ENCODE results near the gene LLGL2. TPM values are rescaled to one million over a fixed set of nuclear protein-coding genes. Genes with fewer than 3 reads are reported as not detected.
A peak's percentile ranks its signal among the peaks of the same experiment; 100 is the strongest.

LLGL2 gene
- total RNA-seq, 2 donors from 2014 or later = 401 to 497 TPM

GRCh38 chr17:75552425-75553294 is 27.2 kb downstream of the LLGL2 start:
- H3K36me3 ChIP-seq = no peaks in the 10 kb centered on the region
- peaks cover 16% of the 10 kb centered on the region for H3K4me1 ChIP-seq
- no peak overlapping the region for H3K4me3 ChIP-seq
- no peak for DNase-seq
- H3K9ac ChIP-seq (ENCODE audit: low read depth in 2 of 2, low read length in 2 of 2) = peak overlapping the region in 1 of 2 donors; percentile 21
- no peaks in the 10 kb centered on the region for H3K9me3 ChIP-seq
- peak overlapping the region; percentile 33 for H3K27ac ChIP-seq
- no peak for TF ChIP-seq CTCF (IDR thresholded peaks at IDR 0.05)
- H3K27me3 ChIP-seq = no peaks in the 10 kb centered on the region
- intact Hi-C loops (cut with DNase I) = no loop called here

GRCh38 chr17:75553295-75554110 is 28.0 kb downstream of the LLGL2 start:
- Histone ChIP-seq H3K4me1 (peaks cover 16% of the 10 kb centered on the region), H3K4me3 (no peak overlapping the region), H3K9ac (ENCODE audit: low read depth in 2 of 2, low read length in 2 of 2) (peak overlapping the region in 1 of 2 donors; percentile 21), H3K36me3 (no peaks in the 10 kb centered on the region), H3K27ac (no peak overlapping the region), H3K9me3 (no peaks in the 10 kb centered on the region), H3K27me3 (no peaks in the 10 kb centered on the region)
- no peak for TF ChIP-seq CTCF (IDR thresholded peaks at IDR 0.05)
- intact Hi-C loops (cut with DNase I) = no loop called here
- no peak for DNase-seq

- TF ChIP-seq CTCF (IDR thresholded peaks at IDR 0.05) = no peak
- Histone ChIP-seq H3K4me3 (no peak overlapping the region), H3K27me3 (no peaks in the 10 kb centered on the region), H3K9ac (ENCODE audit: low read depth in 2 of 2, low read length in 2 of 2) (peak overlapping the region; percentile 8 to 70), H3K9me3 (no peaks in the 10 kb centered on the region), H3K4me1 (peaks cover 16% of the 10 kb centered on the region), H3K27ac (peak overlapping the region; percentile 6), H3K36me3 (no peaks in the 10 kb centered on the region)
- peak; percentile 79 for DNase-seq
- intact Hi-C loops (cut with DNase I) = no loop called here
Observed at GRCh38 chr17:75555679-75556153, 30.2 kb downstream of the LLGL2 start.

- DNase-seq = peak; percentile 89
- Histone ChIP-seq H3K27ac (peak overlapping the region; percentile 60), H3K36me3 (no peaks in the 10 kb centered on the region), H3K4me1 (peaks cover 16% of the 10 kb centered on the region), H3K9ac (ENCODE audit: low read depth in 2 of 2, low read length in 2 of 2) (peak overlapping the region; percentile 62 to 88), H3K9me3 (no peaks in the 10 kb centered on the region), H3K27me3 (no peaks in the 10 kb centered on the region), H3K4me3 (no peak overlapping the region)
- intact Hi-C loops (cut with DNase I) = no loop called here
- TF ChIP-seq CTCF (IDR thresholded peaks at IDR 0.05) = no peak
Observed at GRCh38 chr17:75557075-75557851, 31.8 kb downstream of the LLGL2 start.
